AG10803 (cell line): ENCODE data around the gene SMIM38.
A peak's percentile ranks its signal among the peaks of the same experiment; 100 is the strongest.
"Not testable (repeated sequence)": the region's sequence is repeated elsewhere in the genome, so short reads cannot be mapped to it uniquely, and the experiment has no call there.

Source experiments
- DNase-seq: peaks from one replicate; pipeline ENCODE4 v3.0.0; 2010; ENCODE audit warnings: low read depth
- H3K4me3 ChIP-seq: 2 replicates; pipeline ENCODE4 v1.5.1; 2011; ENCODE audit warnings: mild to moderate bottlenecking, low read length, control low read depth
- CTCF ChIP-seq: conservative IDR thresholded peaks from 2 replicates; pipeline ENCODE4 v1.5.1; 2011; ENCODE audit warnings: mild to moderate bottlenecking, low read length, control low read depth, inconsistent platforms

SMIM38 gene

GRCh38 chr11:69133251-69133650 lies 22.5 kb upstream of the SMIM38 start:
- TF ChIP-seq CTCF = no peak
- H3K4me3 ChIP-seq = no peak overlapping the region
- no peak for DNase-seq

GRCh38 chr11:69134182-69134581 lies 21.6 kb upstream of the SMIM38 start:
- DNase-seq = not testable (repeated sequence)

GRCh38 chr11:69134957-69135356 lies 20.8 kb upstream of the SMIM38 start:
- DNase-seq = no peak
- no peak overlapping the region for H3K4me3 ChIP-seq
- TF ChIP-seq CTCF = no peak

More at GRCh38 chr11:69134182-69134581, 21.6 kb upstream of the SMIM38 start:
- not testable (repeated sequence) for H3K4me3 ChIP-seq

- no peak for TF ChIP-seq CTCF
- DNase-seq = no peak
- no peak overlapping the region for H3K4me3 ChIP-seq
Observed at GRCh38 chr11:69135420-69136363, 20.0 kb upstream of the SMIM38 start.

GRCh38 chr11:69136471-69136870 lies 19.3 kb upstream of the SMIM38 start:
- no peak for DNase-seq
- no peak for TF ChIP-seq CTCF
- no peak overlapping the region for H3K4me3 ChIP-seq

- no peak for TF ChIP-seq CTCF
- DNase-seq = no peak
- H3K4me3 ChIP-seq = no peak overlapping the region
Observed at GRCh38 chr11:69137151-69137844, 18.4 kb upstream of the SMIM38 start.

GRCh38 chr11:69138265-69138664 lies 17.5 kb upstream of the SMIM38 start:
- H3K4me3 ChIP-seq = no peak overlapping the region
- DNase-seq = peak; percentile 73
- TF ChIP-seq CTCF = no peak

- DNase-seq, H3K4me3 ChIP-seq: not testable (repeated sequence)
Observed at GRCh38 chr11:69140161-69140560, 15.6 kb upstream of the SMIM38 start.
